C4-2B (cell line): Measurements from ENCODE around the gene TMEM50A.

ENCODE experiments used
- ZFX ChIP-seq: fragments of 450-650 bp; IDR thresholded peaks from 2 replicates; pipeline ENCODE4 v1.6.1; 2017
- TF ChIP-seq, protein P1 (sequence below): fragments of 450-650 bp; conservative IDR thresholded peaks from 2 replicates; pipeline ENCODE4 v1.5.1; 2017; ENCODE audit warnings: mild to moderate bottlenecking

GRCh38 chr1:25360596-25361581 lies 22.8 kb downstream of the TMEM50A start:
- TF ChIP-seq, protein P1, sequence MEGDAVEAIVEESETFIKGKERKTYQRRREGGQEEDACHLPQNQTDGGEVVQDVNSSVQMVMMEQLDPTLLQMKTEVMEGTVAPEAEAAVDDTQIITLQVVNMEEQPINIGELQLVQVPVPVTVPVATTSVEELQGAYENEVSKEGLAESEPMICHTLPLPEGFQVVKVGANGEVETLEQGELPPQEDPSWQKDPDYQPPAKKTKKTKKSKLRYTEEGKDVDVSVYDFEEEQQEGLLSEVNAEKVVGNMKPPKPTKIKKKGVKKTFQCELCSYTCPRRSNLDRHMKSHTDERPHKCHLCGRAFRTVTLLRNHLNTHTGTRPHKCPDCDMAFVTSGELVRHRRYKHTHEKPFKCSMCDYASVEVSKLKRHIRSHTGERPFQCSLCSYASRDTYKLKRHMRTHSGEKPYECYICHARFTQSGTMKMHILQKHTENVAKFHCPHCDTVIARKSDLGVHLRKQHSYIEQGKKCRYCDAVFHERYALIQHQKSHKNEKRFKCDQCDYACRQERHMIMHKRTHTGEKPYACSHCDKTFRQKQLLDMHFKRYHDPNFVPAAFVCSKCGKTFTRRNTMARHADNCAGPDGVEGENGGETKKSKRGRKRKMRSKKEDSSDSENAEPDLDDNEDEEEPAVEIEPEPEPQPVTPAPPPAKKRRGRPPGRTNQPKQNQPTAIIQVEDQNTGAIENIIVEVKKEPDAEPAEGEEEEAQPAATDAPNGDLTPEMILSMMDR: no peak
- no peak for TF ChIP-seq ZFX
